ENCODE measurements around the gene NPAS4. TPM values are rescaled to one million over a fixed set of nuclear protein-coding genes. Genes with fewer than 3 reads are reported as not detected.

Gene NPAS4
- total and polyA plus RNA-seq, 9 of the 15 experiments (the other 6 are each of a cell fraction or from before 2014, with no cell fraction given), result not detected

- TF ChIP-seq CREB1 (IDR thresholded peaks at IDR 0.05) (peak; percentile 11; the same call in 1 of the 2 replicates), CREB1 (CRISPR knock-in tag; IDR thresholded peaks at IDR 0.05) (no peak; the same call in 1 of the 2 replicates), KLF1 (tag; IDR thresholded peaks at IDR 0.05) (no peak), ZNF583 (CRISPR knock-in tag; IDR thresholded peaks at IDR 0.05) (no peak), MXI1 (IDR thresholded peaks at IDR 0.05; ENCODE audit: low read depth, low read length) (no peak), ETV1 (tag; conservative IDR thresholded peaks at IDR 0.05; ENCODE audit: low read depth) (no peak), TAF15 (IDR thresholded peaks at IDR 0.05; ENCODE audit: low read depth, low read length) (no peak), PHB2 (IDR thresholded peaks at IDR 0.05; ENCODE audit: low read depth) (no peak), ZNF140 (CRISPR knock-in tag; IDR thresholded peaks at IDR 0.05) (no peak), ZNF12 (CRISPR knock-in tag; IDR thresholded peaks at IDR 0.05) (no peak), TCF3 (CRISPR knock-in tag; IDR thresholded peaks at IDR 0.05) (no peak), STAT5A (IDR thresholded peaks at IDR 0.05; ENCODE audit: borderline replicate concordance, low read length) (no peak), ZNF253 (CRISPR knock-in tag; conservative IDR thresholded peaks at IDR 0.05) (no peak), ELK3 (CRISPR knock-in tag; IDR thresholded peaks at IDR 0.05) (no peak), HNRNPLL (IDR thresholded peaks at IDR 0.05; ENCODE audit: low read depth, low read length, poor library complexity, severe bottlenecking) (peak; percentile 84), ZNF121 (CRISPR knock-in tag; conservative IDR thresholded peaks at IDR 0.05) (no peak), PHF20 (IDR thresholded peaks at IDR 0.05; ENCODE audit: partially characterized antibody) (peak; percentile 15), MYNN (IDR thresholded peaks at IDR 0.05) (no peak), MYNN (CRISPR knock-in tag; IDR thresholded peaks at IDR 0.05) (no peak), RNF219 (CRISPR knock-in tag; IDR thresholded peaks at IDR 0.05) (no peak), NR3C1 (CRISPR knock-in tag; IDR thresholded peaks at IDR 0.05) (no peak)
- TF ChIP-seq, protein P1, sequence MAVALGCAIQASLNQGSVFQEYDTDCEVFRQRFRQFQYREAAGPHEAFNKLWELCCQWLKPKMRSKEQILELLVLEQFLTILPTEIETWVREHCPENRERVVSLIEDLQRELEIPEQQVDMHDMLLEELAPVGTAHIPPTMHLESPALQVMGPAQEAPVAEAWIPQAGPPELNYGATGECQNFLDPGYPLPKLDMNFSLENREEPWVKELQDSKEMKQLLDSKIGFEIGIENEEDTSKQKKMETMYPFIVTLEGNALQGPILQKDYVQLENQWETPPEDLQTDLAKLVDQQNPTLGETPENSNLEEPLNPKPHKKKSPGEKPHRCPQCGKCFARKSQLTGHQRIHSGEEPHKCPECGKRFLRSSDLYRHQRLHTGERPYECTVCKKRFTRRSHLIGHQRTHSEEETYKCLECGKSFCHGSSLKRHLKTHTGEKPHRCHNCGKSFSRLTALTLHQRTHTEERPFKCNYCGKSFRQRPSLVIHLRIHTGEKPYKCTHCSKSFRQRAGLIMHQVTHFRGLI (CRISPR knock-in tag; IDR thresholded peaks at IDR 0.05), result no peak
- TF ChIP-seq, protein P2, sequence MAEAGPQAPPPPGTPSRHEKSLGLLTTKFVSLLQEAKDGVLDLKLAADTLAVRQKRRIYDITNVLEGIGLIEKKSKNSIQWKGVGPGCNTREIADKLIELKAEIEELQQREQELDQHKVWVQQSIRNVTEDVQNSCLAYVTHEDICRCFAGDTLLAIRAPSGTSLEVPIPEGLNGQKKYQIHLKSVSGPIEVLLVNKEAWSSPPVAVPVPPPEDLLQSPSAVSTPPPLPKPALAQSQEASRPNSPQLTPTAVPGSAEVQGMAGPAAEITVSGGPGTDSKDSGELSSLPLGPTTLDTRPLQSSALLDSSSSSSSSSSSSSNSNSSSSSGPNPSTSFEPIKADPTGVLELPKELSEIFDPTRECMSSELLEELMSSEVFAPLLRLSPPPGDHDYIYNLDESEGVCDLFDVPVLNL (CRISPR knock-in tag; IDR thresholded peaks at IDR 0.05; ENCODE audit: low read depth), result no peak
Observed at GRCh38 chr11:66466225-66467033, 45.6 kb downstream of the NPAS4 start, which contains the start of gene PELI3 (continued).
